GM12878 (cell line): Measurements from ENCODE around the gene RIMS1.

Experiments used
- ATF2 ChIP-seq: IDR thresholded peaks from 2 replicates; pipeline ENCODE4 v1.6.1; 2012; ENCODE audit warnings: low read length, inconsistent platforms
- BACH1 ChIP-seq: fragments of 450-650 bp; IDR thresholded peaks from 2 replicates; pipeline ENCODE4 v1.6.1; 2017; ENCODE audit warnings: mild to moderate bottlenecking, borderline replicate concordance
- CTCF ChIP-seq, 3 experiments: IDR thresholded peaks in 2 of 3; conservative IDR thresholded peaks in 1 of 3; 2 replicates each; pipeline ENCODE4 v1.5.1; 2011; ENCODE audit warnings: low read depth in 3 of 3, low read length in 3 of 3, mild to moderate bottlenecking in 3 of 3, control low read depth in 2 of 3, moderate library complexity in 2 of 3, inconsistent platforms in 1 of 3, mixed read lengths in 1 of 3; ENCODE audit not compliant: control insufficient read depth in 2 of 3, insufficient read depth in 1 of 3; ENCODE audit errors: extremely low read depth in 1 of 3
- ETV6 ChIP-seq, 2 experiments: fragments of 450-650 bp in 1 of 2; IDR thresholded peaks in 1 of 2; conservative IDR thresholded peaks in 1 of 2; 2 replicates each; pipeline ENCODE4 v1.6.1; 2014; ENCODE audit warnings: antibody characterized with exemption in 1 of 2, borderline replicate concordance in 1 of 2, low read depth in 1 of 2, mild to moderate bottlenecking in 1 of 2, moderate library complexity in 1 of 2
- FOS ChIP-seq: IDR thresholded peaks from 3 replicates; pipeline ENCODE4 v1.6.1; 2011; ENCODE audit warnings: borderline replicate concordance; ENCODE audit not compliant: insufficient read length; ENCODE audit errors: extremely low read depth
- KDM1A ChIP-seq: fragments of 200-600 bp; sonication (generic); IDR thresholded peaks from 2 replicates; pipeline ENCODE4 v1.6.1; 2016; ENCODE audit warnings: borderline replicate concordance
- NRF1 ChIP-seq: conservative IDR thresholded peaks from 2 replicates; pipeline ENCODE4 v1.6.1; 2011; ENCODE audit warnings: mild to moderate bottlenecking, low read depth, low read length, improper control_type of control experiment
- PAX8 ChIP-seq: fragments of 450-650 bp; IDR thresholded peaks from 2 replicates; pipeline ENCODE4 v1.6.1; 2017; ENCODE audit warnings: mild to moderate bottlenecking, moderate library complexity
- PRDM15 ChIP-seq: fragments of 450-650 bp; formaldehyde crosslinking; IDR thresholded peaks from 2 replicates; pipeline ENCODE4 v1.4.0; 2020; ENCODE audit warnings: mild to moderate bottlenecking, moderate library complexity
- RFX5 ChIP-seq: IDR thresholded peaks from 2 replicates; pipeline ENCODE4 v1.6.1; 2011; ENCODE audit warnings: low read depth, low read length, improper control_type of control experiment
- RUNX3 ChIP-seq: IDR thresholded peaks from 2 replicates; pipeline ENCODE4 v1.6.1; 2012; ENCODE audit warnings: low read length, inconsistent platforms
- STAT3 ChIP-seq: IDR thresholded peaks from 2 replicates; pipeline ENCODE4 v1.6.1; 2011; ENCODE audit warnings: low read depth, low read length, improper control_type of control experiment

- TF ChIP-seq NRF1 (no peak), CTCF (IDR thresholded peaks at IDR 0.05 in 2 of 3, conservative IDR thresholded peaks at IDR 0.05 in 1 of 3; ENCODE audit: control insufficient read depth in 2 of 3, extremely low read depth in 1 of 3, insufficient read depth in 1 of 3, low read depth in 3 of 3, low read length in 3 of 3) (no peak), STAT3 (no peak), BACH1 (no peak), PRDM15 (CRISPR knock-in tag) (no peak), FOS (no peak), RFX5 (no peak), ATF2 (no peak), RUNX3 (no peak), KDM1A (no peak), PAX8 (no peak), ETV6 (conservative IDR thresholded peaks at IDR 0.05 in 1 of 2, IDR thresholded peaks at IDR 0.05 in 1 of 2; ENCODE audit: borderline replicate concordance in 1 of 2, low read depth in 1 of 2) (no peak)
These were observed 490.4 kb downstream of the RIMS1 start for GRCh38 chr6:72376736-72377135.
